Measurements from ENCODE around the gene FLT4.
"Not testable (repeated sequence)": the region's sequence is repeated elsewhere in the genome, so short reads cannot be mapped to it uniquely, and the experiment has no call there.

The FLT4 gene

GRCh38 chr5:180669661-180670060 is 20.3 kb upstream of the FLT4 start:
- no peak for DNase-seq

- no peak for DNase-seq
These were observed 19.6 kb upstream of the FLT4 start for GRCh38 chr5:180668835-180669596.

- no peak for DNase-seq
These were observed 17.4 kb upstream of the FLT4 start for GRCh38 chr5:180666812-180667211.

GRCh38 chr5:180665682-180666404 is 16.4 kb upstream of the FLT4 start:
- no peak for DNase-seq

GRCh38 chr5:180658774-180659564 is 9.6 kb upstream of the FLT4 start:
- DNase-seq = no peak

GRCh38 chr5:180655243-180655642 is 5.8 kb upstream of the FLT4 start:
- DNase-seq = not testable (repeated sequence)

GRCh38 chr5:180652771-180653170 is 3.4 kb upstream of the FLT4 start:
- no peak for DNase-seq

GRCh38 chr5:180652346-180652745 is 2.9 kb upstream of the FLT4 start:
- no peak for DNase-seq

- no peak for DNase-seq
These were observed 623 bp downstream of the FLT4 start for GRCh38 chr5:180648658-180649296.

- DNase-seq = no peak
These were observed 1.4 kb downstream of the FLT4 start for GRCh38 chr5:180647941-180648500.

GRCh38 chr5:180647465-180647864 is 1.9 kb downstream of the FLT4 start:
- no peak for DNase-seq

- no peak for DNase-seq
These were observed 2.5 kb downstream of the FLT4 start for GRCh38 chr5:180646963-180647305.

- no peak for DNase-seq
These were observed 3.0 kb downstream of the FLT4 start for GRCh38 chr5:180646289-180646962.

GRCh38 chr5:180645274-180646204 is 3.9 kb downstream of the FLT4 start:
- no peak for DNase-seq

GRCh38 chr5:180644825-180645273 is 4.6 kb downstream of the FLT4 start:
- DNase-seq = no peak

- no peak for DNase-seq
These were observed 5.1 kb downstream of the FLT4 start for GRCh38 chr5:180644129-180644824.

GRCh38 chr5:180643191-180643851 is 6.1 kb downstream of the FLT4 start:
- no peak for DNase-seq

- DNase-seq = no peak
These were observed 6.6 kb downstream of the FLT4 start for GRCh38 chr5:180642779-180643178.

GRCh38 chr5:180642181-180642775 is 7.1 kb downstream of the FLT4 start:
- no peak for DNase-seq

- no peak for DNase-seq
These were observed 7.9 kb downstream of the FLT4 start for GRCh38 chr5:180641566-180641900.

Data from NCI-H446 (cell line).